IPS-NIHi7 (cell line): ENCODE data around the gene TMEM63C.
A peak's percentile ranks its signal among the peaks of the same experiment; 100 is the strongest.

ENCODE experiments used
- DNase-seq: peaks from one replicate; pipeline ENCODE4 v3.0.0; 2012; ENCODE audit warnings: mixed read lengths; ENCODE audit errors: extremely low spot score

Gene TMEM63C

DNA sequence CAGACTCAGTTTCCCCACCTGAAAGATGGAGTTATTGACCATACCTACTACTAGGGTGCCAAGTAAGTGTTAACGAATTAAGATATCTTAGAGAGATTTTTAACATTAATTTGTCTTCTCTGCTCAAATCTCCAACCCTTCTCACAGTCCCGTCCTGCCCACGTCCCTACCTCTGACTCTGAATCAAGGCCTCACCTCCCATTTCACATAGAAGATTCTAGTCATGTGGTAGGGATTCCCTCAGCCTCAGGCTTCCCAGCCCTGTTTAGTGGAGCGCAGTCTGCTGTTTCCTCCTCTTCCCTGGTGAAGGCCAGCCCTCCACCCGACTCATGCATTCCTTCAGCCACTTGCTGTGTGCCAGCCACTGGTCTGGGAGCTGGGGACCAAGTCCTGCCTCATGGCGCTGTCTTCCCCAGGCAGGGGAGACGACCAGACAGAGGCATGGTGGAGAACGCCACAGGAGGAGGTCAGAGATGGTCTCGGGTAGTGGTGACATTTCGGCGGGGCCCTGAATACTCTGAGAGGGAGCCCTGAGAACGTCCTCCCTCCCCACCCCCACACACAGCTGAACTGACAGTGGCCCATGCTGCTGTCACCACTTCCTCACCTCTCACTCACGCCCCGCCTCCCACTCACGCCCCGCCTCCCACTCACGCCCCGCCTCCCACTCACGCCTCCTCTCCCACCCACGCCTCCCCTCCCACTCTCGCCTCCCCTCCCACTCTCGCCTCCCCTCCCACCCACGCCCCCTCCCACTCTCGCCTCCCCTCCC lies 38.8 kb downstream of the TMEM63C start:
- no peak for DNase-seq

DNA sequence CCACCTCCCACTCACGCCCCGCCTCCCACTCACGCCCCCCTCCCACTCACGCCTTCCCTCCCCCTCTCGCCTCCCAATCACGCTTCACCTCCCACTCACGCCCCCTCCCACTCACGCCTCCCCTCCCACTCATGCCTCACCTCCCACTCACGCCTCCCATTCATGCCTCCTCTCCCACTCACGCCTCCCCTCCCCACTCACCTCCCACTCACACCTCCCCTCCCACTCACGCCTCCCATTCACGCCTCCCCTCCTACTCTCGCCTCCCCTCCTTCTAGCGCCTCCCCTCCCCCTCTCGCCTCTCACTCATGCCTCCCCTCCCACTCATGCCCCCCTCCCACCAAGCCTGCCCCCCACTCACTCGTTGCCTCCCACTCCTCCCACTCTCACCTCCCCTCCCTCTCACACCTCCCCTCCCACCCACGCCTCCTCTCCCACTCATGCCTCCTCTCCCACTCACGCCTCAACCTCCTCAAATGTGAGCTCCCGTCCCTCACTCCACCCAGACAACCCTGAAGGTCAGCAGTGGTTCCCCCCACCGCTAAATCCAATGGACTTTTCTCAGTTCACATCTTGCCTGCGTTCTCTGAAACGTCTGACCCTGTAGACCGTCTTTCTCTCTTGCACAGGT lies 39.8 kb downstream of the TMEM63C start:
- DNase-seq: no peak

DNA sequence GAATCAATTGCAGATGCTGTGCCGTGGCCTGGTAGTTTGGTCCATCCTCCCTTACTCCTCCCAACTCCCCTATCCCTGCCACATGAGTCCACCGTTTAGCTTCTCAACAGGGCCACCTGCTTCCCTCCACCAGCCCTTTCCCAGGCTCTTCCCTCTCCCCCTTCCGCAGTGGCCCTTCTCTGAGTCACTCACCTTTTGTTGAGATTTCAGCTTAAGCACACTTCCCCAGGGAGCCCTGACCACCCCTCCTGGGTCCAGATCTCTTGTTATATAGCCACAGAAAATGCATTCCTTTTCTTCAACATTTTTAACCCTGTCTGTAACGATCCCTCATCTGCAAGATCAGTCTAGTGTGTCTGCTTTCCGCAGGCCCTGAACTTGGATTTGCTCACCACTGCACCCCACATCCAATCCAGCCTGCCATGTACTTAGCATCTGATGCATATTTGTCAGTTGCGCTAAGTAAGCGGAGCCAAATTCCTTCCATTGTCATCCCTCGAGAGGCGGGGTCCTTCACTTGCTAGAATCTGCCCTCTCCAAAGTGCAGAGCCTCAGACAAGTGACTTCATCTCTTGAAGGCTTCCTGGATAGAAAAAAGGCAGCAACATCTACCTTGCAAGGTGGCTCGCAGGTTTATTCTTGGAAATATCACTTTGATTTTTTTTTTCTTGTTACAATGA lies 41.1 kb downstream of the TMEM63C start:
- peak; percentile 66 for DNase-seq

DNA sequence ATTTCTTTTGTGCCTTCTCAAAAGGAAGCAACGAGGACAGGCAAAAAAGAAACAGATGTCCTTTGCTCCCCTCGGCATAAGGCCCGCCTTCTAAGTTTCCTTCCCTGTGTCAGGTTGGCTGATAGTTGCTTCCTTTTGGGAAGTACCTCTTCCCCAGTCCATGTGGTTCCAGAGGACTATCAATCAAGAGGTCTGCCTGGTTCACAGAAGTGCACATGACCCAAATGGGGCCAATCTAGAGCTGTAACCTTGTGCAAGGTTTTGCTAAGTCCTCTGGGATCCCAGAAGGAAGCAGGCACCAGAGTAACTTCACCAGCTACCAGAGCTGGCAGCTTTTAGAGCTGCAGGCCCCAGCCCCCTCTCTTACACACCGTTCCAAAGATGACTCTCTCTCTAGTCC lies 42.6 kb downstream of the TMEM63C start:
- no peak for DNase-seq

DNA sequence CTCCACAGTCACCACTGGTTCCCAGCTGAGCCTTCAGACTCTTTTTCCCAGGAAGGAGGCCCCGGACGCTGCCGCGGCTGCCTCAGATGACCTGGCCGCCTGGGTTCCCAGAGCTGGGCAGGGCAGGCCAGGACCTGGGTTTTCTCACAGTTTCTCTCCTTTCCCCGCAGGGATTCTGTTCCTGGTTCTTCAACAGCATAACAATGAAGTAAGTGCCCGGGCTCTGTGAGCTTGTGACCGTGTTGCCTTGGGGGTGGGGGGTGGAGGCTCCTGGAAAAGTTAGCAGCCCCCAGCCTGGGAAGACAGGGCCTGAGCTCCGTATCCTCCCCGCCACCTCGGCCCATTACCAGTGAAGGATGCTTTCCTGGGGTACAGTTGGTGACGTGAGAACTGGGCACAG lies 43.7 kb downstream of the TMEM63C start:
- DNase-seq: no peak

DNA sequence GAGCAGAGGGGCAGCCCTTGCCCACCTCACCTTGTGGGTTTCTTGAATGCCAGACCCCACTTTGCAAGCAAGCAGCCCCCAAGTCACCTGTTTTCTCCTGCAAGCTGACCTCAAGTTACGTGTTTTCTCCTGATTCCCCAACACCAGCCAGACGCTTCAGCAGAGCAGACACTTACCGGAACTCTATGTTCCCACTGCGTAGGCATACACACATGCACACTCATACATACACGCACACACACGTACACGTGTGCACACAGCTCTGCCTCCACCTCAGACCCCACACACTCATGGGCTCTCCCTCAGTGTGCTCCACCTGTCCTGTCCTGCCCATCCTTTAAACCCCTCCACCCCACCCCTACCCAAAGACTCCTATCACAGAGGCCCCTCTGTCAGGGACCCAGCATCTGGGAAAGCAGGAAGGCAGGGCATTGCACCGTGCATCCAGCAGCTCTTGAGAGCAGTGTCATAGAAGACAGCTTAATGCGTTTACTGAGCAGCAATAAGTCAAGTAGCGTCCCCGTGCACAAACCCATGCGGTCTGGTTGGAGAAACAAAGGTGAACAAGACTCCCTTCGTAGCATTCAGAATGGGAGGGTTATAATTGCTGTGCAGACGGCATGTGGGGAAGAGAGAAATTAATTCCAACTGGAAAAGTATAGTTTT lies 44.4 kb downstream of the TMEM63C start:
- no peak for DNase-seq

DNA sequence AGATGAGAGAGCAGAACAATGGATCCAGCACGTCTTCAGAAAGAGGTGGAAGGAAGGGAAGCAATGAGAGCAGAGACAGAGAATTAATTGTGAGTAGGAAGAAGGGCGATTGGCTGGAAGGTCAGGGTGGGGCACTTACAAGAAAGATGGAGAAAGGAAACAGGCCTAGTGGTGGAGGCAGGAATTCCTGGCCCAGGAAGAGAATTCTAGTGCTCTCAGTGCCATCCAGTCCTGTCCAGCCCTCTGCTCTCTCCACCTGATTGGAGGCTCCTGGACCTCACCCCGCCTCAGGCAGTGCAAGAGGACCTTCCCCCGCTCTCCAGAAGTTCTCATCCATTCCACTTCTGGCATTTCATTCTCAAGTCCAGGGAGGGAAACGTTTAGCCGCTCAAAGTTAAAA lies 46.5 kb downstream of the TMEM63C start:
- no peak for DNase-seq

DNA sequence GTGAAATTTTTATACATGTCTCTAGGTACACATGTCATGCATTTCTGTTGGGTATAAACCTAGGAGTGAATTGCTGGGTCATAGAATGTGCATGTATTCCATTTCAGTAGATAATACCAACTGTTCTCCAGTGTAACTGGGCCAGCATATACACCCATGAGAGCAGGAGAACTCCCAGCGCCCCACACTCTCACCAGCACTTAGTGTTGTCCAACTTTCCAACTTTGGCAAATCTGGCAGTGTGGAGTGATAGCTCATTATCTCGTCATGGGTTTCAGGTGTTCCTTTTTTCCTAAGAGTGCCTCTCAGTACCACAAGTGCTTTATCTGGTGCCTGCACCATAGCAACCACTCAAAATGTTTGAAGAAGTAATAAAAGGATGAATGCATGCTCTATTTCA lies 49.3 kb downstream of the TMEM63C start:
- no peak for DNase-seq

DNA sequence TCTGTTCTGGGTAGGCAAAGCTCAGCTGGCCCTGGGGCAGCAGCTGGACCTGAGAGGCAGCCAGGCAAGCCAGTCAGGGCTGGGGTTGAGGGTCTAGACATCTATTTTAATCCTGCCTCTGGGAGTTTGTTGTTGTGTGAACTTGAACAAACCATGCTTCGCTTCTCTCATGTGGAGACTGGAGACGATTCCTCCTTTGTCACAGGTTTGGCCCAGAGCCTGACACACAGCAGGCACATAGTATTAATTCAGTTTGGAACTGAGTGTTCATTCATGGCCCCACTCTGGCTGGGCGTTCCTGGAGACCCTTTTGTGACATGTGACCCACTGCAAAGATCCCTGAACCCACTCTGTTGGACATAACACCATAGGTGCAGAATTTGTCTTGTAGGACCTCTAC lies 50.1 kb downstream of the TMEM63C start:
- DNase-seq: no peak

DNA sequence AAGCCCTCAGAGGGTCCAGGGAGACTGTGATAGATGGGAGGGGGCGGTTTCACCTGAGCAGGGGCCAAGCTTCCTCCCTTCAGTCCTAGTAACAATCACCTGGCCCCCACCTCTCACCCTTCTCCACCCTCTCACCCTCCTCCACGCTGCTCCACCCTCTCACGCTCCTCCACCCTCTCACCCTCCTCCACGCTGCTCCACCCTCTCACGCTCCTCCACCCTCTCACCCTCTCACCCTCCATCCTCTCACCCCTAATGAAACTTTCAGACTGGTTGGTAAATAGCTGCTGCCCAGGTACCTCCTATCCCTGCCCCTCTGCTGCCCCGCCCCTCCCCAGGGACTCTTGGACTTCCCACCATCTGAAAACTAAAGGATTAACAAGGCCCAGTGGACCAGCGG lies 55.2 kb downstream of the TMEM63C start:
- no peak for DNase-seq

DNA sequence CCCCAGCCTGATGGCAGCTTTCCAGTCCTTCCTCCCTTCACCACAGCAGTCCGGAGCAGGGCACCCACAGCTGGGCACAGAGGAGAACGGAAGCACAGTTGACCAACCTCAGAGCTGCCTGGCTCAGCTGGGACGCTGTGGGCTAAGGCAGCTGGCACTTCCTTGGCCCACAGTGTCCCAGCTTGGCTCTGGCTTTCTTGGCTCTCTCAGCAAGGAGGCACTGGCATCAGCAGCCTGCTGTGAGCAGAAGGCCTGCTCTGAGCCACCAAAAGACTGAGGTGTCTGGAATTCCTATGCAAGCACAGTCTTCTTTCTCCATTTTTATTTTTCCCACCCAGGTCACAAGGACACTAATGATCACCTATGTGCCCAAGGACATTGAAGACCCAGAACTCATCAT lies 56.8 kb downstream of the TMEM63C start:
- DNase-seq: no peak

DNA sequence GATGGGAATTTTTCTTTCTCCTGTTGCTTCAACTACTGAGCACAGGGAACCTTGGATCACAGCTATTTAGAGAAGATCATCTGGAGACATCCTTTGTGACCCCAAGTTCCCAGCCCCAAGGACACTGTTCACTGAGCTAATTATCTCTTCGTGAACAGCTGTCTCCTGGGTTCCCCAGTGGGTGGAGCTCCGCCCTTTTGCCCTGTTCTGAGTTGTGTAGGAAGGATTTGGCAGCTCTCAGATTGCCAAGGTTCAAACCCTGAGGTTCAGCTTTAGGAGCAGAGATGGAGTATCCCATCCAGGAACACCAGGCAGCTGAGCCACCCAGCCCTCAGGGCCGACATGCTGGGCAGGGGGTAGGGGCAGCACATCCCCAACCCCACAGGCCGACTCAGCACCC lies 57.4 kb downstream of the TMEM63C start:
- no peak for DNase-seq

DNA sequence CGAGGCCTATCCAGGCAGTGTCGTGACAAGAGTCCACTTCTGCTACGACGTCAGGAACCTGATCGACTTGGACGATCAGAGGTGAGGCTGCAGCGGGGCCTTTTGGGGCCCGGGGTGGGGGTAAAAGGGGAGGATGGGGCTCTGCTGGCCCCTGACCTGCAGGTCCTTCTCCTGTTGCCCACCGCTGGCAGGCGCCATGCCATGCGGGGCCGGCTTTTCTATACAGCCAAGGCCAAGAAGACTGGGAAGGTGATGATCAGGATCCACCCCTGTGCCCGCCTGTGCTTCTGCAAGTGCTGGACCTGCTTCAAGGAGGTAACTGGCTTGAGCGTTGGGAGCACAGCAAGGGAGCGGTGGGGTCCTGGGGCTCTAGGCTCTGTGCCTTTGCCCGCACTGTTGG lies 57.8 kb downstream of the TMEM63C start:
- no peak for DNase-seq

DNA sequence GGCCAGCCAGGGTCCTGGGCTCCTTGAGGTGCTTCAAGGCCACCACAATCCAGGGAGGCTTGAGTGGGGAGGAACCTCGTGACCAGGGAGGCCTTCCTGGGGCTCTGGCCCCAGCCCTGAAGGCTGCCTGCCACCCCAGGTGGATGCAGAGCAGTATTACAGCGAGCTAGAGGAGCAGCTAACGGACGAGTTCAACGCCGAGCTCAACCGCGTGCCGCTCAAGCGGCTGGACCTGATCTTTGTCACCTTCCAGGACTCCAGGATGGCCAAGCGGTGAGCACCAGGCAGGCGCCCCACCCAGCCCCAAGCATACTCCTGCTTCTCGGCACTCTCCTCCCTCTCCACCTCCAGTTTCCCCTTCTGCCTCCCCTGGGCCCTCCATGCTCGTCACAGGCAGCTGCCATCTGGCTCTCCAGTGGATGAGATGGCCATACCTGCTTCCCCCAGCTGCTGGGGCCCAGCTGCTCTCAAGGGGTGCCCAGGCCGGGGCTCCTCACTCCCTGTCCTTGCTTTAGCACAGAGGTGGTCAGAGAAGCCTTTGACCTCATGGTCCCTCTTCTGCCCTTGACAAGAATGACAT lies 58.8 kb downstream of the TMEM63C start:
- no peak for DNase-seq

DNA sequence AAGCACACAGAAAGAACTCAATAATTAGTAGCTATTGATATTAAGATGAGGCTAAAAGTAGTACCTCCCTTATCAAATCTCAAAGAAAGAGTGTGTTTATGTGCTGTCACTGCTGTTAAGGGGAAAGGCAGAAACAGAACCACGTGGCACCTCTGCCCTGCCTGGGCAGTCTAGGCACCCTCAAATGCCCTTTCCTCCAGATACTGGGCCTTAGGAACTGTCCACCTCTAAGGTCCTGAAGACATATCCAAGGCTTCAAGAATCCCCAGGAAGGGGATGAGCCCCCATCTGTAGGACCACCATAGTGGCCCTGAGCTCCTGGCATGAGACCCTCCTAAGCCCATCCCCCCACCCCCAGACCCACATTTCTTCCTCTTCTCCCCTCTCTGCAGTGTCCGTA lies 60.4 kb downstream of the TMEM63C start:
- no peak for DNase-seq

DNA sequence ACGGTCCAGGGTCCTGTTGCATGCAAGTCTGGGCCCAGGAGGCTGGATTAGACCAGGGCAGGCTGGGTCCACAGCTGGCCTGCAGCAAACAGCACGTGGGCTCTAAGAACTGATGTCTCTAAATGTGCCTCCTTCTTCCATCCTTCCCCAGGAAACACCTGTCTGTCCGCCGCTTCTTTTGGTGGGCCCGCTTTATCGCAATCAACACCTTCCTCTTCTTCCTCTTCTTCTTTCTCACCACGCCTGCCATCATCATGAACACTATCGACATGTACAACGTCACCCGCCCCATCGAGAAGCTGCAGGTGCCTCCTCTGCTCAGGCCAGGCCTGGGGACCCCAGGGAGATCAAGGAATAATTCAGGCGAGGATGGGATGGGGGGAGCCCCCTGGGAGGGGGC lies 61.2 kb downstream of the TMEM63C start:
- DNase-seq: no peak

DNA sequence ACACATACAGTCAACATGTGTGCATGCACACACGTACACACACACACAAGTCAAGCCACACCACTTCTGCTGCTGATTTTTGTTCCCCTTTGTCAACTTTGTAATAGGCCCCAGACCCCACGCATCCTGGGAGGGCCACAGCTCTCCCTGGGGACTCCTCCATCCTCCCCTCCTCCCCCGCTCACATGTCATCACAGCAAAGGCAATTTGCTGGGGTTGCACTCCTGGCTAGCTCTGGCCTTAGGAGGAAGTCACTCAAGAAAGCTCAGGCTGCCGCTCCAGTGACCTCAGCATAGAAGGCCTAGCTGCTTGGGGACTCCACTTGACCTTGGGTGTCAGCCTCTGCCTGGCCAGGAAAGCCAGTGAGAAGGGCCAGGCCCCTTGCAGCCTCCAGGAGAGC lies 62.3 kb downstream of the TMEM63C start:
- DNase-seq: no peak

DNA sequence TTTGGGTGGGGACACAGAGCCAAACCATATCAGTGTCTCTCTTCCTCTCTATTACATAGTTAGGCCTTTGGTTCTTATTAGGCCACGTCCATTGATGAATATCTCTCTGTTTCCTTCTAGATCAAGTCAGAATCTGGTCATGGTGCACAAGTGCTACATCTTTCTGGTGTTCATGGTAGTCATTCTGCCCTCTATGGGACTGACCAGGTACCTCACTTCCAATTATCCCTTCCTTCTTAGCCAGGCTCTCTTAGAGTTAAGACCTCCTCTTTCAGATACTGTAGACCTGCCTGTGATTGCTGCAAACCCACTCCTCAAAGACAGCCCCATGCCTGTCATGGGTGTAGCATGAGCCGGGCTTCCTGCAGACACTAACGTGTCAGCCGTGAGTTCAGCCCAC lies 64.2 kb downstream of the TMEM63C start:
- DNase-seq: peak; percentile 53

DNA sequence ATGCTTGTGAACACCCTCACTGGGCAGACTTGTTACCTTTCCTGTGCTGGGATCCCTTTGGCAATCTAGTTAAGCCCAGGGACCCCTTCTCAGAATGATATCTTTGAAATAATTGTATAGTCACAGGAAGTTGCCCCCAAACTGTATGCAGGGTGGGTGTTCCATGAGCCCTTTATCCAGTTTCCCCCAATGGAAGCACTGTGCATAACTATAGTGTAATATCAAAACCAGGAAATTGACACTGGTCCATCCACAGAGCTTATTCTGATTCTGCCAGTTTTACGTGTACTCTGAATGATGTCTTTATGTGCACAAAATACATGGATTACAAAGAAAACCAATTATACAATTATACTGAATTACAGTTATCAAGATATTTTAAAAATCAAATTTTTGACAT lies 65.2 kb downstream of the TMEM63C start:
- DNase-seq: no peak

DNA sequence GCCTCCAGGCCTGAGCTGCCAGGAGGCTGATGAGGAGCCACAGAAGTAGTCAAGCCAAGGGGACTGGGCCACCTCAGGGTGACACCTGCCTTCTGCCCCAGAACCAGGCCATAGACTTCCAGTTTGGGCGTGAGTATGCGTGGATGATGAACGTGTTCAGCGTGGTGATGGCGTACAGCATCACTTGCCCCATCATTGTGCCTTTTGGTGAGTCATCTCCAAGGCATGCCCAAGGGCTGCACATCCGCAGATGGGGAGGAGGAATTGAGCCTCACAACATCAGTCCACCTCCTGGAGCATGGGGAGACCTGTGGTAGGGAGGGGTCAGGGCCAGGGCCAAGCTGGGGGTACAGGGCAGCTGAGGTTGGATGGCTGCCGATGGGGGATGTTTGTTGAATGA lies 67.1 kb downstream of the TMEM63C start:
- DNase-seq: no peak

DNA sequence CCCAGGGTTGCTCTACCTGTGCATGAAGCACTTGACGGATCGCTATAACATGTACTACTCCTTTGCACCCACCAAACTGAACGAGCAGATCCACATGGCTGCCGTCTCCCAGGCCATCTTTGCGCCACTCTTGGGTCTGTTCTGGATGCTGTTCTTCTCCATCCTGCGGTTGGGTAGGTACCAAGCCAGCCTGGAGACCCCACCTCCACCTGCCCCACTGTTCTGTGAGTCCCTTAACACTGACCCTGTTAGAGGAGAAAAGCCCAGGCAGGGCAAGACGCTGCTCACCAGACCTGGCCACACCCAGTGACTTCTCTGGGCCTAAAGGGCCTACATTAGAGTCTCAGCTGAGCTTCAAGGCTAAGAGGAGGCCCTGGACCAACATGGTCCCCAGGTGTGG lies 67.7 kb downstream of the TMEM63C start:
- DNase-seq: no peak

DNA sequence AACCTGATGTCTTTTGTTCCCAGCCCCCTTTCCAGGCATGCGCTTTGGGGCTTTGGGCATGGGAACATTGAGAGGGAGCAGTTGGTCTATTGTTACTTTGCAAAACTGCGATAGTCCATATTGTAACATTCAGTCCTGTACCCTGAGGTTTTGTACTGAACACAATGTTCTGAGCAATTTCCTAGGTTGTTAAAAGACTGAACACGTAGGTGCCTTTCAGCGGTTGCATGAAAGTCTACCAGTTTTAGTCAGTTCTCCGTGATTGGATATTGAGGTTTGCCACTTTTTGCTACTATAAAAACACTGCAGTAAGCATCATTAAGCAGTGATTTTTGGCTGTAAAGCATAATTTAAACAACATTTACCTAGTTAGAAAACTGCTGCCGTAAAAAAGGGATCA lies 69.3 kb downstream of the TMEM63C start:
- DNase-seq: no peak
